ENCODE measurements around the gene PHF5A. TPM values are rescaled to one million over a fixed set of nuclear protein-coding genes. Genes with fewer than 3 reads are reported as not detected.

The PHF5A gene
- total RNA-seq, 4 donors from 2014 or later = 21.5 to 47.3 (median 41.5) TPM

- H3K4me3 ChIP-seq = no peak overlapping the region
- H3K9me3 ChIP-seq = no peaks in the 10 kb centered on the region
- TF ChIP-seq, protein P1, sequence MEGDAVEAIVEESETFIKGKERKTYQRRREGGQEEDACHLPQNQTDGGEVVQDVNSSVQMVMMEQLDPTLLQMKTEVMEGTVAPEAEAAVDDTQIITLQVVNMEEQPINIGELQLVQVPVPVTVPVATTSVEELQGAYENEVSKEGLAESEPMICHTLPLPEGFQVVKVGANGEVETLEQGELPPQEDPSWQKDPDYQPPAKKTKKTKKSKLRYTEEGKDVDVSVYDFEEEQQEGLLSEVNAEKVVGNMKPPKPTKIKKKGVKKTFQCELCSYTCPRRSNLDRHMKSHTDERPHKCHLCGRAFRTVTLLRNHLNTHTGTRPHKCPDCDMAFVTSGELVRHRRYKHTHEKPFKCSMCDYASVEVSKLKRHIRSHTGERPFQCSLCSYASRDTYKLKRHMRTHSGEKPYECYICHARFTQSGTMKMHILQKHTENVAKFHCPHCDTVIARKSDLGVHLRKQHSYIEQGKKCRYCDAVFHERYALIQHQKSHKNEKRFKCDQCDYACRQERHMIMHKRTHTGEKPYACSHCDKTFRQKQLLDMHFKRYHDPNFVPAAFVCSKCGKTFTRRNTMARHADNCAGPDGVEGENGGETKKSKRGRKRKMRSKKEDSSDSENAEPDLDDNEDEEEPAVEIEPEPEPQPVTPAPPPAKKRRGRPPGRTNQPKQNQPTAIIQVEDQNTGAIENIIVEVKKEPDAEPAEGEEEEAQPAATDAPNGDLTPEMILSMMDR (IDR thresholded peaks at IDR 0.05) = no peak
- TF ChIP-seq POLR2A (IDR thresholded peaks at IDR 0.05) = no peak
- peak overlapping the region in 3 of 4 donors; percentile 5 to 53 (median 9) for H3K27ac ChIP-seq
- H3K36me3 ChIP-seq = peaks cover 13 to 91% (median 29%) of the 10 kb centered on the region in 3 donors
- intact Hi-C loops (cut with DNase I) = no loop called here
- H3K4me1 ChIP-seq = peaks cover 0 to 64% (median 21%) of the 10 kb centered on the region in 3 donors
- H3K27me3 ChIP-seq = no peaks in the 10 kb centered on the region
- 74 to 93% methylated on average over 10 of the region's 10 CpGs for WGBS, 2 donors
- DNase-seq = no peak
These were observed 37.2 kb upstream of the PHF5A start for GRCh38 chr22:41505511-41506220.

GRCh38 chr22:41504816-41505215 lies 36.3 kb upstream of the PHF5A start:
- no peak for TF ChIP-seq POLR2A (IDR thresholded peaks at IDR 0.05)
- TF ChIP-seq, protein P1 (IDR thresholded peaks at IDR 0.05) = no peak

GRCh38 chr22:41504397-41504796 lies 35.9 kb upstream of the PHF5A start:
- no peak for DNase-seq
- peak overlapping the region in 2 of 4 donors; percentile 51 to 53 for H3K27ac ChIP-seq
- TF ChIP-seq, protein P1 (IDR thresholded peaks at IDR 0.05) = no peak
- no peak for TF ChIP-seq POLR2A (IDR thresholded peaks at IDR 0.05)
- H3K36me3 ChIP-seq = peaks cover 10 to 91% (median 34%) of the 10 kb centered on the region in 3 donors
- no peak overlapping the region for H3K4me3 ChIP-seq
- peaks cover 0 to 76% (median 26%) of the 10 kb centered on the region in 3 donors for H3K4me1 ChIP-seq
- intact Hi-C loops (cut with DNase I) = no loop called here
- H3K9me3 ChIP-seq = no peaks in the 10 kb centered on the region
- WGBS, 2 donors = 27 to 39% methylated on average over 7 of the region's 7 CpGs
- H3K27me3 ChIP-seq = no peaks in the 10 kb centered on the region

More at GRCh38 chr22:41504816-41505215, 36.3 kb upstream of the PHF5A start:
- peaks cover 0 to 72% (median 23%) of the 10 kb centered on the region in 3 donors for H3K4me1 ChIP-seq
- WGBS, 2 donors = 50 to 67% methylated on average over 1 to 4 of the region's 4 CpGs
- no peaks in the 10 kb centered on the region for H3K9me3 ChIP-seq
- DNase-seq = no peak
- H3K27ac ChIP-seq = peak overlapping the region in 3 of 4 donors; percentile 5 to 53 (median 9)
- H3K27me3 ChIP-seq = no peaks in the 10 kb centered on the region
- intact Hi-C loops (cut with DNase I) = no loop called here
- no peak overlapping the region for H3K4me3 ChIP-seq
- H3K36me3 ChIP-seq = peaks cover 10 to 91% (median 32%) of the 10 kb centered on the region in 3 donors

DNA sequence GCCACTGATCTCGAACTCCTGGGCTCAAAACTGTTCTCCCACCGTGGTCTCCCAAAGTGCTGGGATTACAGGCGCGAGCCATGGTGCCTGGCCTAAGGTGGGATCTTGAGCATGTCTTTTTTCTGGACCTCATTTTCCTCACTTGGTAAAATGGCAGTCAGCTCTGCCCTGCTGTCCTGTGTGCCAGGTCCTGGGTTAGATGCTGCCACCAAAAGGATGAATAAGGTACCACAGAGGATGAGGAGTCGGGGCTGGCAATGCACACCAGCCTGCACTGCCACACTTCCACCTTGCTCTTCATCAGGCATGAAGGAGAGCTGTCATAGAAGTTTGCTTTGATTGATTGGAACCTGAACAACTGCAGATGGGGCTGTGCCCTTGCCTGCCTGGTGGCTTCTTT lies 32.7 kb upstream of the PHF5A start:
- no peak for DNase-seq
- no peaks in the 10 kb centered on the region for H3K27me3 ChIP-seq
- H3K27ac ChIP-seq = peak overlapping the region in 1 of 4 donors; percentile 16
- H3K4me3 ChIP-seq = no peak overlapping the region
- TF ChIP-seq POLR2A (IDR thresholded peaks at IDR 0.05) = no peak
- TF ChIP-seq, protein P1 (IDR thresholded peaks at IDR 0.05) = peak in 3 of 6 experiments; percentile 8 to 37 (median 25)
- 78 to 84% methylated on average over 5 of the region's 5 CpGs for WGBS, 2 donors
- no peaks in the 10 kb centered on the region for H3K9me3 ChIP-seq
- intact Hi-C loops (cut with DNase I) = no loop called here
- H3K4me1 ChIP-seq = peaks cover 5 to 72% (median 35%) of the 10 kb centered on the region in 3 donors
- peaks cover 10 to 69% (median 19%) of the 10 kb centered on the region in 3 donors for H3K36me3 ChIP-seq

DNA sequence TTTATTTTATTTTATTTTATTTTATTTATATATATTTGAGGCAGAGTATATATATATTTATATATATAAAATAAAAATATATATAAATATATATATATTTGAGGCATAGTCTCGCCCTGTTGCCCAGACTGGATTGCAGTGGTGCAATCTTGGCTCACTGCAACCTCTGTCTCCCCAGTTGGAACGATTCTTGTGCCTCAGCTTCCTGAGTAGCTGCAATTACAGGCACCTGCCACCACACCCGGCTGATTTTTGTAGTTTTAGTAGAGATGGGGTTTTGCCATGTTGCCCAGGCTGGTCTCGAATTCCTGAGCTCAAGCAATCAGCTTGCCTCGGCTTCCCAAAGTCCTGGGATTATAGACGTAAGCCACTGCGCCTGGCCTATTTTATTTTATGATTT lies 31.8 kb upstream of the PHF5A start:
- Histone ChIP-seq H3K36me3 (peaks cover 10 to 69% (median 19%) of the 10 kb centered on the region in 3 donors), H3K27ac (peak overlapping the region in 1 of 4 donors; percentile 16), H3K9me3 (no peaks in the 10 kb centered on the region), H3K4me1 (peaks cover 5 to 66% (median 35%) of the 10 kb centered on the region in 3 donors), H3K27me3 (no peaks in the 10 kb centered on the region), H3K4me3 (no peak overlapping the region)
- no peak for DNase-seq
- no peak for TF ChIP-seq POLR2A (IDR thresholded peaks at IDR 0.05)
- TF ChIP-seq, protein P1 (IDR thresholded peaks at IDR 0.05) = no peak
- WGBS, 2 donors = 64 to 70% methylated on average over 7 of the region's 7 CpGs
- intact Hi-C loops (cut with DNase I) = no loop called here
